HepG2 (cell line): Measurements from ENCODE around the gene HPCAL1. TPM values are rescaled to one million over a fixed set of nuclear protein-coding genes. Genes with fewer than 3 reads are reported as not detected.
A peak's percentile ranks its signal among the peaks of the same experiment; 100 is the strongest.

Experiments used
- AHR ChIP-seq: IDR thresholded peaks from 2 replicates; pipeline ENCODE4 v1.6.1; 2018; ENCODE audit warnings: missing genetic modification reagents, missing compliant biosample characterization
- ARHGAP35 ChIP-seq: sonication (generic); formaldehyde crosslinking; IDR thresholded peaks from 2 replicates; pipeline ENCODE4 v1.9.0; 2022; ENCODE audit warnings: mild to moderate bottlenecking, inconsistent platforms, moderate library complexity, missing genetic modification reagents, borderline replicate concordance
- ATAD3A ChIP-seq: sonication (generic); formaldehyde crosslinking; IDR thresholded peaks from 2 replicates; pipeline ENCODE4 v1.4.0; 2020; ENCODE audit warnings: missing genetic modification reagents
- ATM ChIP-seq: fragments of 450-650 bp; IDR thresholded peaks from 2 replicates; pipeline ENCODE4 v1.7.1; 2017; ENCODE audit warnings: mild to moderate bottlenecking, borderline replicate concordance
- GATA4 ChIP-seq: sonication (generic); IDR thresholded peaks from 2 replicates; pipeline ENCODE4 v1.6.1; 2016; ENCODE audit warnings: antibody characterized with exemption, low read depth, borderline replicate concordance
- JUN ChIP-seq: sonication (generic); formaldehyde crosslinking; IDR thresholded peaks from 2 replicates; pipeline ENCODE4 v1.4.0; 2020; ENCODE audit warnings: mild to moderate bottlenecking, missing genetic modification reagents
- KDM2A ChIP-seq: sonication (generic); formaldehyde crosslinking; IDR thresholded peaks from 2 replicates; pipeline ENCODE4 v1.4.0; 2020; ENCODE audit warnings: low read depth, missing genetic modification reagents, borderline replicate concordance
- KDM4B ChIP-seq: sonication (generic); formaldehyde crosslinking; IDR thresholded peaks from 2 replicates; pipeline ENCODE4 v1.4.0; 2020; ENCODE audit warnings: missing genetic modification reagents
- KLF16 ChIP-seq, 2 experiments: sonication (generic) in 1 of 2; formaldehyde crosslinking in 1 of 2; IDR thresholded peaks; 2 replicates each; pipeline versions ENCODE4 v1.6.1 to v1.8.0; 2016 to 2023; ENCODE audit warnings: missing genetic modification reagents in 2 of 2, missing compliant biosample characterization in 1 of 2
- MTF2 ChIP-seq: sonication (generic); formaldehyde crosslinking; IDR thresholded peaks from 2 replicates; pipeline ENCODE4 v1.5.0; 2020; ENCODE audit warnings: missing genetic modification reagents, borderline replicate concordance
- NCOA1 ChIP-seq: sonication (generic); formaldehyde crosslinking; IDR thresholded peaks from 2 replicates; pipeline ENCODE4 v1.9.0; 2021; ENCODE audit warnings: missing genetic modification reagents
- PHF20 ChIP-seq: sonication (generic); formaldehyde crosslinking; IDR thresholded peaks from 2 replicates; pipeline ENCODE4 v1.5.0; 2020; ENCODE audit warnings: mild to moderate bottlenecking, missing genetic modification reagents
- PRMT3 ChIP-seq: sonication (generic); formaldehyde crosslinking; IDR thresholded peaks from 2 replicates; pipeline ENCODE4 v1.8.1; 2022; ENCODE audit warnings: low read depth, mild to moderate bottlenecking, moderate library complexity, missing genetic modification reagents, borderline replicate concordance
- RAD21 ChIP-seq: fragments of 450-650 bp; formaldehyde crosslinking; IDR thresholded peaks from 2 replicates; pipeline ENCODE4 v1.5.0; 2020; ENCODE audit warnings: mild to moderate bottlenecking
- TSC22D2 ChIP-seq: sonication (generic); formaldehyde crosslinking; IDR thresholded peaks from 2 replicates; pipeline ENCODE4 v1.5.1; 2020; ENCODE audit warnings: missing genetic modification reagents, mild to moderate bottlenecking, borderline replicate concordance
- ZFP41 ChIP-seq: sonication (generic); formaldehyde crosslinking; IDR thresholded peaks from 2 replicates; pipeline ENCODE4 v1.4.0; 2020; ENCODE audit warnings: mild to moderate bottlenecking, missing genetic modification reagents, borderline replicate concordance
- ZHX2 ChIP-seq, 2 experiments: sonication (generic) in 1 of 2; formaldehyde crosslinking in 1 of 2; IDR thresholded peaks; 2 replicates each; pipeline versions ENCODE4 v1.6.1 to v1.9.0; 2014 to 2022; ENCODE audit warnings: antibody characterized with exemption in 1 of 2, borderline replicate concordance in 1 of 2, inconsistent platforms in 1 of 2, low read depth in 1 of 2, missing genetic modification reagents in 1 of 2
- ZMYM3 ChIP-seq: sonication (generic); formaldehyde crosslinking; IDR thresholded peaks from 2 replicates; pipeline ENCODE4 v1.5.1; 2020; ENCODE audit warnings: mild to moderate bottlenecking, missing genetic modification reagents
- ZNF121 ChIP-seq: sonication (generic); formaldehyde crosslinking; IDR thresholded peaks from 2 replicates; pipeline ENCODE4 v1.5.0; 2020; ENCODE audit warnings: mild to moderate bottlenecking, missing genetic modification reagents
- ZNF138 ChIP-seq: sonication (generic); formaldehyde crosslinking; IDR thresholded peaks from 2 replicates; pipeline ENCODE4 v1.5.0; 2020; ENCODE audit warnings: mild to moderate bottlenecking, low read depth, missing genetic modification reagents
- ZNF275 ChIP-seq: sonication (generic); formaldehyde crosslinking; IDR thresholded peaks from 2 replicates; pipeline ENCODE4 v1.8.0; 2022; ENCODE audit warnings: missing genetic modification reagents, mild to moderate bottlenecking, inconsistent platforms, borderline replicate concordance
- ZNF383 ChIP-seq: sonication (generic); formaldehyde crosslinking; IDR thresholded peaks from 2 replicates; pipeline ENCODE4 v1.4.0; 2020; ENCODE audit warnings: missing genetic modification reagents, mild to moderate bottlenecking, borderline replicate concordance
- ZNF775 ChIP-seq: sonication (generic); formaldehyde crosslinking; IDR thresholded peaks from 2 replicates; pipeline ENCODE4 v1.4.0; 2020; ENCODE audit warnings: missing genetic modification reagents, mild to moderate bottlenecking, moderate library complexity, borderline replicate concordance
- polyA plus RNA-seq, 8 experiments: library from polyadenylated mRNA; depleted of rRNA in 3 of 8; stranded (reverse) in 7 of 8; unstranded in 1 of 8; fragments of >200 nt; fragmentation: Illumina TruSeq in 4 of 8; extraction: Trizol in 4 of 8; gene quantifications; 2 replicates each; pipeline versions ENCODE4 v1.2.1 to v1.2.3, GENCODE V29; 2011 to 2016; ENCODE audit warnings: low read depth in 4 of 8, missing spikeins in 1 of 8, mixed read lengths in 1 of 8; ENCODE audit not compliant: insufficient read depth in 1 of 8
- total RNA-seq, 5 experiments: library from RNA; depleted of rRNA; stranded (reverse); fragments of >200 nt; fragmentation: Illumina TruSeq; extraction: Trizol; gene quantifications; 2 replicates each; pipeline ENCODE4 v1.2.3, GENCODE V29; 2016; ENCODE audit warnings: low read depth in 1 of 5

The HPCAL1 gene
- total and polyA plus RNA-seq, 2 of the 13 experiments (the other 11 are each of a cell fraction or from before 2014, with no cell fraction given), result 29.5 to 29.9 TPM

- peak; percentile 44; the same call in 1 of the 2 replicates for TF ChIP-seq ZNF275
- peak; percentile 82; the same call in 1 of the 2 replicates for TF ChIP-seq ZNF121 (CRISPR knock-in tag)
- peak; percentile 98; the same call in 1 of the 2 replicates for TF ChIP-seq ZNF138
- no peak for TF ChIP-seq KDM4B (CRISPR knock-in tag)
- peak; percentile 43; the same call in 1 of the 2 replicates for TF ChIP-seq ZFP41
- peak; percentile 40; the same call in 1 of the 2 replicates for TF ChIP-seq PHF20 (CRISPR knock-in tag)
- peak; percentile 69; the same call in 1 of the 2 replicates for TF ChIP-seq KDM2A (CRISPR knock-in tag)
- no peak for TF ChIP-seq ATM
- peak; percentile 75 for TF ChIP-seq PRMT3
- TF ChIP-seq ZHX2 (IDR thresholded peaks at IDR 0.05; ENCODE audit: low read depth), result peak; percentile 27; the same call in 1 of the 2 replicates
- TF ChIP-seq ZHX2 (CRISPR knock-in tag; IDR thresholded peaks at IDR 0.05; ENCODE audit: borderline replicate concordance), result peak; percentile 99
- TF ChIP-seq ARHGAP35 (CRISPR knock-in tag), result peak; percentile 84; the same call in 1 of the 2 replicates
- peak; percentile 74 for TF ChIP-seq JUN (CRISPR knock-in tag)
- no peak for TF ChIP-seq ZNF775 (CRISPR knock-in tag)
- no peak for TF ChIP-seq NCOA1 (CRISPR knock-in tag)
- 0 out of 2 replicates have a peak, but pooled peaks have one; percentile 60 for TF ChIP-seq AHR
- TF ChIP-seq KLF16 (CRISPR knock-in tag; IDR thresholded peaks at IDR 0.05), result peak in 1 of 2 experiments; percentile 77; a peak in 2 of 4 replicates
- TF ChIP-seq MTF2 (CRISPR knock-in tag), result no peak
- TF ChIP-seq RAD21 (CRISPR knock-in tag), result peak; percentile 58; the same call in 1 of the 2 replicates
- no peak for TF ChIP-seq ZNF383 (CRISPR knock-in tag)
- no peak for TF ChIP-seq GATA4
- no peak for TF ChIP-seq ZMYM3
- peak; percentile 80; the same call in 1 of the 2 replicates for TF ChIP-seq TSC22D2 (CRISPR knock-in tag)
- no peak for TF ChIP-seq ATAD3A (CRISPR knock-in tag)
These were observed 145.3 kb downstream of the HPCAL1 start, which contains the start of gene ODC1 (continued) for GRCh38 chr2:10447895-10448575.
